GM21619 (cell line): ENCODE data around the gene AKR1B1.

Experiments
- ATAC-seq: cut with Tn5 transposase; IDR thresholded peaks from one replicate; pipeline ENCODE4 v1.9.1; 2021; ENCODE audit not compliant: unreplicated experiment

Gene AKR1B1

GRCh38 chr7:134446446-134446845, 12.5 kb downstream of the AKR1B1 start:
- ATAC-seq: no peak

DNA sequence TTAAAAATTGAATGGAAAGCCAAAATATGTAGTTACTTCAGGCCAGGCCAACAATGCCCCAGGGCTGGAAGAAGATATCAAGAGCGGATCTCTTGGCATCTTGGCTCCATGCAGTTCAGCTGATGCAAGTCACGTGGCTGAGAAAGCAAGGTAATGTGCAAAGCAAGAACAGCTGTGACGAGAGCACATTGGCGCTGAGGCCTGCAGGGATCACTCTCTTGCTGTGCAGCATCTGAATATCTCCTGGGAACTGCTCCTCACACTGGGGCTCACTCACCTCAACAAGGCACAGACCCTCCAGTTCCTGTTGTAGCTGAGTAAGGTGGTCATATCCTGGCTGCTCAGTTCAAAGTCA, 14.0 kb downstream of the AKR1B1 start:
- no peak for ATAC-seq

DNA sequence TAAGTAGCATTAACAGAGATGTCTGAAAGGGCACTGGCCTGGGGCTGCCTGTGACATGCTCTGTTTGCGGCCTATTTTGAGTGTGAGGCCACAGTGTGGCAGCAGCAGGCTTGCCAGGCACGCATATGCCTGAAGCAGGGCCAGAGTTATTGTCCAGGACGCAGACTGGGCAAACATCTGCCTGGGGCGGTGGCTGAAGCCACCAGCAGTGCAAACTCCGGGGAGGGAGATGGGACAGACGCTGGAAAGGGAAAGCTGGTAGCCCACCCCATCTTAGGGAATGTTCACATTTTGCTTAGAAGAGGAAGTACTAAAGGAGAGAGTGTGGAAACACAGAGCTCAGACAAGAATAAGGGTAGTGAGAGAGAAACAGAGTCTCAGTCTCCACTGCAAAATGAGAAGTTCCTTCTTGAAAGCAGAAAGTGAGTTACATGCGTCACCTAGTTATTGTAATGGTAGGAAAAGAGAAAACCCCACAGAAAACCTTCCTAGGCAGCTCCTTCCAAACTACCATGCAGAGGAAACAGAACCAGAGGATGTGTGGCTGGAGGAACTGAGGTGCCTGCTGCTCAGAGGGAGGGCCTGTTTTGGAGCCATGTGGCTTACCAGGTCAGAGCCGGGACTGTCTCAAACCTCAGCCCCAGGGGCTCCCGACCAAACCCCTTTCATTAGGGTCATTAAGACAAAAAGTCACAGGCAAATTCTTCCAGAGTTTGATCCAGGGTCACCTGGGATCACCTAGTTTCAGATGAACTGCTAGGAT, 14.5 kb downstream of the AKR1B1 start:
- ATAC-seq: no peak

GRCh38 chr7:134443396-134444070, 15.4 kb downstream of the AKR1B1 start:
- no peak for ATAC-seq

GRCh38 chr7:134442441-134443220, 16.3 kb downstream of the AKR1B1 start:
- no peak for ATAC-seq

DNA sequence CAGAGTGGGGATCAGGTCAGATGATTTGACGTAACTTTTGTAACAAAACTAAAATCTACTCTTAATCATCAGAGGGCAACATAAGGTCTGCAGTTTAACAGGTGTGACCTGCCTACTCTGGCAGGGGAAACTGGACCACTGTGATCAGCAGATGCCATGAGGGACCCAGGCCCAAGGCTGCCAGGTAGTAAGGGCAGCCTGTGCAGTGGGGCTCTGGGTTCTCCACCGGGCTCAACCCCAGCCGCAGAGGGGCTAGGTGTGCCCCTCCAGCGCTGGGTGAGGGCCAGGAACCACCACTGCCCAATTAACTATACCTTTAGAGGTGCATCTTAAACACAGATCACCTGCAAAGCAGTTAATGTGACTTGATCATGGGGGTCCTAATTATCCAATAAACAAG, 17.6 kb downstream of the AKR1B1 start:
- ATAC-seq: no peak

- ATAC-seq: no peak
These were observed 18.4 kb downstream of the AKR1B1 start for GRCh38 chr7:134440476-134440875.

DNA sequence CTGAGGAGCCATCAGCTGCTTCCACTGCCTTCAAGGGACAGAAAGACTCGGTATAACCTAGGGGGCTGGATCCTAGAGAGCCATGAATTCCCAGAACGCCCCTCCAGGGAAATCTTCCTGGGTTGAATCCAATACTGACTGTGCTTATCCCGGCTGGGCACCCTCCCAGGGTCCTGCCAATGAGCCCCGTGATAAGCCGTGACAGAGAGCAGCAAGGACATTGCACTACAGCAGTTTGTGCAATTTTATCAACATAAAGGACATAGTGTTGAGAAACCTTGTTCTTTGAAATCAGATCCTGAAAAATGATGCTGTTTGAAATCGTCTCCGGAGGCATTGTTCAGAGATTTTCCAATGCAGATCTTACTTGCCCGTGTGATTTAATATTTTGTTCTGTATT, 18.8 kb downstream of the AKR1B1 start:
- ATAC-seq: no peak

GRCh38 chr7:134438946-134439345, 20.0 kb downstream of the AKR1B1 start:
- no peak for ATAC-seq

DNA sequence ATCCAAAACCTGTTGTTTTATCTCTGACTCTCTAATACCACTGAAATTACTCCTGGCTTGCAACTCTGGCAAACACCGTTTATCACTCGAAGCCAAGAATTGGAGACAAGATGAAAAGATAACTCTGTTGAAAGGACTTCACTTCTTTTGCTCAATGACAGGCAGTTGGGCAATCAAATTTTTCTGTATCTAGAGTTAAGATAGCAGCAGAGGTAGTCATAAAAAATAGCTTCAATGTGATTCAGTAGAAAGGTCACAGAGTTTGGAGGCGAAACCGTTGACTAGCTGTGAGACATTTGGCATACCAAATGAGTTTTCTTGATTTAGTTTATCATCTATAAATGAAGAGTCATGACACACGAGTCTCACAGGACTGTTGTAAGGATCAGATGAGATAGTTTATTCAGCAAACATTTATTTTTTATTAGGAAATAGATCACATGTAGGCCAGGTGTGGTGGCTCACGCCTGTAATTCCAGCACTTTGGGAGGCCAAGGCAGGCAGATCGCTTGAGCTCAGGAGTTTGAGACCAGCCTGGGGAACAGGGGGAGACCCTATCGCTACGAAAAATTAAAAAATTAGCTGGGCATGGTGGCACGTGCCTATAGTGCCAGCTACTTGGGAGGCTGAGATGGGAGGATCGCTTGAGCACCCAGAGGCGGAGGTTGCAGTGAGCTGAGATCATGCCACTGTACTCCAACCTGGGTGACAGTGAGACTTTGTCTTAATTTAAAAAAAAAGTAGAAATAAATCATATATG, 23.6 kb downstream of the AKR1B1 start:
- no peak for ATAC-seq

- ATAC-seq: no peak
These were observed 24.2 kb downstream of the AKR1B1 start for GRCh38 chr7:134434701-134435100.

DNA sequence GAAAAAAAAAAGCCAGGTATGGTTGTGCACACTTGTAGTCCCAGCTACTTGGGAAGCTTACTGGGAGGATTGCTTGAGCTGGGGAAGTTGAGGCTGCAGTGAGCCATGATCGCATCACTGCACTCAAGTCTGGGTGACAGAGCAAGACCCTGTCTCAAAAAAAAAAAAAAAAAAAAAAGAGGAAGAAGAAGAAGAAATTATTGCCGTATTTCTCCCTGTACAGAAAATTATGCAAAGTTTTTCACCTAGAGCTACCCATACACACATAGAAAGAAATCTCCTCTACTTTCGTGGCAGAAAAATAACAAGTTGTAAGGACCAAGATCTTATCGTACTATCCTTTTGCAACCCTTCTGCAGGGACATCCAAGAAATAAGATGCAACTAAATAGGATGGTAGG, 25.5 kb downstream of the AKR1B1 start:
- ATAC-seq: no peak

DNA sequence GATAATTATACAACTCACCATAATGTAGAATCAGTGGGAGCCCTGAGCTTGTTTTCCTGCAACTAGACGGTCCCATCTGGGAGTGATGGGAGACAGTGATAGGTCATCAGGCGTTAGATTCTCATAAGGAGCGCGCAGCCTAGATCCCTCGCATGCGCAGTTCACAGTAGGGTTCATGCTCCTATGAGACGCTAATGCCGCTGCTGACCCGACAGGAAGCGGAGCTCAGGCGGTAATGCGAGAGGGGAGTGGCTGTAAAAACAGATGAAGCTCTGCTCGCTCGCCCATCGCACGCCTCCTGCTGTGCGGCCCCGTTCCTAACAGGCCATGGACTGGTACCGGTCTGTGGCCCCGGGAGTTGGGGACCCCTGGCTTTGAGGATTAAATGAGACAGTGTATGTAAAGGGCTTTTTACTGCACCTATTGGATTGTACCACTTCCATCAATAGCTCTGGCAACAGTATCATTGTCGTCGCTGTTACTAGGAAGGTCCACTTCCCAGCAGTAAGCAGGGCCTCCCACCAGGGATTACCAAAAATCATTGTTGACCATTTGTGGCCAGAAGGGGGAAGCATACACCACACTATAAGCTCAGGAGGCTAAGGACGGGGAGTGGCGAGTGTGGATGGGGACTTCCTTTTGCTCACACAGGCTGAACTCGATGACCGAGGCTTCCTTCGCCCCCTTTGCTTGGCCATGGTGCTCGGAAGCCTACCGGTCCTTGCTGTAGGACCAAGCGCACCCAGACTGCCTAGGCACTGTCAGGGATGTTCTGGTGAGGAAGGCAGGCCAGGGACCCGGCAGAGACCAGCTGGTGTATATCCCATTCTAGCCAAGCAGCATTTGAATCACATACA, 26.4 kb downstream of the AKR1B1 start:
- ATAC-seq: peak; percentile 98

DNA sequence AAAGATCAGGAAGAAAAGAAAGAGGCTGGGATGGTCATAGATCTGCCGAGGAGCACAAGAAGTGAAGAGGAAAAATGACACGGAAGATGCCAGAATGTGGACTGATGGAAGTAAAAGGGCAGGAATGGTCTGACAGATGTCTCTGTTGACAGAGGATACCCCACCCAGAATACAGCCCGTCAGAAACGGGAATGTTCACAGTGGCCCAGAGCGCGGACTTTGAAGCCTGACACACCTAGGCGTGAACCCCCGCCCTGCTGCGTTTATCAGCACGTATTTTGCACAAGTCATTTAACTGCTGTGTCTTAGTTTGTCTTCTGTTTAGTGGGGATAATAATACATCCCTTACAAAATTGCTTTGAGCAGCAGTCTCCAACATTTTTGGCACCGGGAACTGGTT, 27.1 kb downstream of the AKR1B1 start:
- no peak for ATAC-seq

DNA sequence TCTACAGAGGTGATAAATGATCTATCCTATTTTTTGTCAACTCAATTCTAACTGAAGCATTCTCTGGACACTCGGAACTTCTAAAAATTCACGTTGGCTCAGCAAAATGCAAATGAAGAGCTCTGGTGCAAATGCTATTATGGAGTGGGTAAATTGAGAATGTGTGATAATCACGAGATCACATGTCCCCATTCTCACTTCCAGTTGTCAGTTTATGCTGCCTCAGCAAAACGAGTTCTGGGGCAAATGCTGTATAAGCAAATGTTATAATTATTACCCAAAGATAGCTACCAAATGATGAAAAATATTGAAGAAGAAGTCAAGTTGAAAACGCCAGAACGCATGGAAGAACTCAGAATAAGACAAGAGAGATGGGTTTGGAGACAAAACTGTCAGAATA, 29.4 kb downstream of the AKR1B1 start:
- ATAC-seq: no peak

- ATAC-seq: no peak
These were observed 30.0 kb downstream of the AKR1B1 start for GRCh38 chr7:134428942-134429341.

- ATAC-seq: no peak
These were observed 31.0 kb downstream of the AKR1B1 start for GRCh38 chr7:134427896-134428295.

- no peak for ATAC-seq
These were observed 33.1 kb downstream of the AKR1B1 start for GRCh38 chr7:134425777-134426176.

DNA sequence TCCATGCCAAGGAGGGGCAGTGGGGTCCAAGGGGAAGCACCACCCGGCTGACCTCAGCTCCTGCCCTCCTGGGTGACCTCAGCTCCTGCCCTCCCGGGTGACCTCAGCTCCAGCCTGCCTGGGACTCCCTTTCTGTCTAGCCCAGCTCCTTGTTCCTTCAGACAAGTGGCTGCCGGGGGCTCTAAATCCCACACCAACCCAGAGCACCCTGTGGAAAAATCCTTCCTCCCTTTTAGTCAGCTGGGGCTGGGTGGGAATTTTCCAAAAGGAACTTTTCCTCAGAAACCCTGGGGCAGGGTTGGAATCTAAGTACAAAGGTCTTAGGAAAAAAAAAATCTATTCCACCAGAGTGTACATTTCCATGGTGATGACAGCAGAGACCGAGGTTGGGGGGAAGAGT, 36.3 kb downstream of the AKR1B1 start:
- no peak for ATAC-seq

- ATAC-seq: no peak
These were observed 36.9 kb downstream of the AKR1B1 start for GRCh38 chr7:134422008-134422407.
